GM21526 (cell line): ENCODE results near the gene C2orf72.
"Not testable (repeated sequence)": the region's sequence is repeated elsewhere in the genome, so short reads cannot be mapped to it uniquely, and the experiment has no call there.

Source experiments
- ATAC-seq: cut with Tn5 transposase; IDR thresholded peaks from one replicate; pipeline ENCODE4 v1.9.1; 2021; ENCODE audit warnings: moderate library complexity; ENCODE audit not compliant: unreplicated experiment, low FRiP score

Gene C2orf72

DNA sequence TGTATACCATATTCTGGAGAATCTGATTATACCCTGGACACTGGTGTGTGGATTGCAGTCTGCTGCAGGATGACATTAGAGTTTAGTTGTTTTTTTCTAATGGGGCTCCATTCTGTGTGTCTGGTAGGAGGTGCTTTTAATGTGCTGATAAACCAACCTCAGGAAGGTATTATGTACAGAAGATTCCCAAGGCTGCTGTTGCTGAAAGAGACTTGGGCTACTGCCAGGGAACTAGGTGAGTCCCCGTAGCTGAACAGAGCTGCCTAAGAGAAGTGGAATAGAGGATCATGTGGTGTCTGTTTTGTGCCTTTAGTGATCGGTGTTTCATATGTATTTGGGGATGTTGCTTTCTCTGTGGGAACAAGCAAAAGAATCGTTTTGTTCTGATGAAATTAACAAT, 24.9 kb upstream of the C2orf72 start:
- ATAC-seq = no peak

DNA sequence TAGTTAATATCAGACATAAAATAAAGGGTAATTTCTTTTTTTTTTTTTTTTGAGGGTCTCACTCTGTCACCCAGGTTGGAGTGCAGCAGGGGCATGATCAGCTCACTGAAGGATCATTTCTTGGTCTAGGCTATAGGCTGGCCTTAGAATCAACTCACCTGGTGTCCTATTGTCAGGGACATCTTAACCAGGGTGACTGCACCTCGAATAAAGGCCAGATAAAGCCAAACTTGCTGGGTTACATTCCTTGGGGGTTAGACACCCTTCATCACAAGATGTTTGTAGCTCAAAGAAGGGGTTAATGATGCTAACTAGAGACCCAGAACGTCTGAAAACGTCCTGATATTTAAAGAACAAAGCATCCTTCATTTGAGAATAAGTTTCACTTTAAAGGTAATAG, 23.5 kb upstream of the C2orf72 start:
- no peak for ATAC-seq

DNA sequence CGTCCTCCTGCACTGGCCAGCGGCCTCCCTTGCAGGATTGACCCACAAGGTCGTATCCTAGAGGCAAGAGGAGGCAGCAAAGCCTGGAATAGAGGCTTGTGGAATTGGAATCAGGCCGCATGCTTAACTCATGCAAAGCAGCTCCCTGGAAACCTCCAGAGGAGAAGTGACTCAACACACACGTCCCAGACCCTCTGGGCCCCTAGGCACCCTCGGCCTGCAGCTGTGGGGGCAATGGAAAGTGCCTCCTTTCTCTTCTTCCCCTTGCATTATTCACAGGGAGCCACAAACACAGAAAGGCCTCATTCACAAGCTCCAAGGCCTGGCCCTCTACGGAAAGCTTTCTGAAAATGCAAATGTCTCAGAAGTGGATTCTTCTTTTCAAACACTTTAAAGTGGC, 21.8 kb upstream of the C2orf72 start:
- ATAC-seq = no peak

DNA sequence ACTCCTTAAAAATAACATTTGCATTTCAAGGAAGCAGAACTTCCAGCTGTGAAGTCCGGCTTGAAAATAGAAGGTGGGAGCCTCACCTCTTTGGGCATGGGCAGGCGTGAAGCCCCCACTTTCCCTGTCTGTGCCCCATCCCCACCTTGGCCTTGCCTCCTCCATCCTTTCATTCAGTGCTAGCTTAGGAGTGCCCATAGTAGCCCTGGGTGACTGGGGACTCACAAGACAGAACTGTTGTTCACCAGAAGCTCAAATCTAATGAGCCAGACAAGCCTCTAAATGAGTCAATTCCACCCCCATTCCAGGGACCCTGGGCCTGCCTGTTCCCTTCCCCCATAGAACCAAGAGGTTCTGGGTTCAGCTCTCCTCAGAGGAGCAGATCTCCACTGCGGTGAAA, 21.4 kb upstream of the C2orf72 start:
- ATAC-seq = no peak

DNA sequence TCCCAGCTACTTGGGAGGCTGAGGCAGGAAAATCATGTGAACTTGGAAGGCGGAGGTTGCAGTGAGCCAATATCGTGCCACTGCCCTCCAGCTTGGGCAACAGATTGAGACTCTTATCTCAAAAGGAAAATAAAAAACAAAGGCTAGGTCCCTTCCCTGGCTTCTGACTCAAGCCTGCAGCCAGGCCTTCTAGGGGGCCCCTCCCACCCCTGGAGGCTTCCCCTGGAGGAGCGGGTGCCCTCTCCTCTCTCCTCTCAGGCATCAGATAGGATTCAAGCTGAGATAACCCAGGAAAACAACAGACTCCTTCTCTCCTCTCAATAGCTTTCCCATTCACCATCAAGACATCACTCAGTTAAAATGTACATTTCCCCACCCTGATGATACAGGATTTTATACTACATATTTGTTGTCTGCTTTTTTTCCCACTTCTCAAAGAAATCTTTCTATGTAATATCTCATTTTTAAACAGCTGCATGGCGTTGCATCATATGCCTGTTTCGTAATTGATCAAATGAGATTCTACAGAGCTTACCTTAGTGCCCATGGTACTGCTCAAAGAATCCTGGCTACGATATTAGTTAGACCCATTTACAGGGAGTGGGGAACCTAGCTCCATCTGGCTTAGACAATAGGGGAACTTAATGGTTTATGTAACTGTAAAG, 20.6 kb upstream of the C2orf72 start:
- ATAC-seq = no peak

DNA sequence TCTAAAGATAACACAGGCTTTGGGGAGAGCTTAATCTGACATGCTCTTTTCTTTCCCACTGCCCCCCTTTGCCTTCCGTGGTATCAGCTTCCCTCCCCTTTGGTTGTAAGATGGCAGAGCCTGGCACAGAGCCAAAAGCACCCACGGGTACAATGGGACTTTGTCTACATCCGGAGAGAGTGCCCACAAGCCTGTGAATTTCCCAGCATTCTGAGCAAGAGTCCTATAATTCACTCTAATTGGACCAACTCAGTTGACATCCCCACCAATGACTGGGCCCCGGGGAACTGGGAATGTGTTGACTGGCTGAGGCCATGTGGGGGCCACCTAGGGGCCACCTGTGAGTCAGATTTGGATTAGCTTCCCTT, 20.1 kb upstream of the C2orf72 start:
- no peak for ATAC-seq

DNA sequence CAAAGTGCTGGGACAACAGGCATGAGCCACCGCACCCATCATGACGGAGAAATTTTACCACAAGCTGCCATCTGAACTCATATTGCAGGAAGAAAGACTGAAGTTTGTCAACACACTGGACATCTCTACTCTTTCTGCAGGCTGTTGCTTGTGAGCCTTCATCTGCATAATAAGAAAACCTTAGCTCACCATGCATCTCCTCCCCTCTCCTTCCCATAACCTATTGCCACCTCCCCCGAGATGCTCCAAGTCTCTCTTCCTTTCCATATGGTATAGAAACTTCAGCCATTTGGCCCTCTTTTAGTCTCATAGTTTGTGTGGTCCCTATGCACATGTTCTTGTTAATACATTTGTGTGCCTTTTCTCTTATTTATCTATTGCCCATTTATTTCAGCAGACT, 19.1 kb upstream of the C2orf72 start:
- ATAC-seq = no peak

DNA sequence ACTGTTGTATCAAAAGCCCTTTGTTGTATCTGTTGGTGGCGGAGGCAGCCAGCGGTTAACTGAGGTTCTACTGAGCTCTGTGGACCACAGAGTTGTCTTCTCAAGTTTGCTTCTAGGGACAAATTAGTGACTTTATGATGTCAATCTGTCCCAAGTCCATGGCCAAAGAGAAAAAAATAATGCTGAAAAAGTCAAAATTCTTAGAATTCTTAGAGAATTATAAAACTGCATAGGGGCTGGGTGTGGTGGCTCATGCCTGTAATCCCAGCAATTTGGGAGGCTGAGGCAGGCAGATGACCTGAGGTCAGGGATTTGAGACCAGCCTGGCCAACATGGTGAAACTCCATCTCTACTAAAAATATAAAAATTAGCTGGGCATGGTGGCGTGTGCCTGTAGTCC, 12.3 kb upstream of the C2orf72 start:
- ATAC-seq = not testable (repeated sequence)

DNA sequence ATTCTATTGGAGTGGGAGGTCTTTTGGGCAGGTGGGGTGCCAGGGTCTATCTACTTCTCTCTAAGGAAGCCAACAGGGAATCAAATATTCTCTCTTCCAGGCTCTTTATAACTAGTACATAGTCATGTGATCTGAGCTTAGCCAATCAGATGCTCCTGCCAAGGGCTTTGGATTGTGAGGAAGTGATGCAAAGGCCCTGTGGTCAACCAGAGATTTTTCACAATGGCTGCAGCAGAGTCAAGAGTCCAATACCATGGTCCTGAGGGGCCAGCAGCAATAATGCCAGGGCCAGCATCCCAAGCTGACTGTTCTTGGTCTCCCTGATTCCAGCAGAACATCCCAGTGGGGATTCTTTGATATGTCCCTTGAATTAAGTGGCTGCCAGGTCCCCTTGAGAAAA, 8.4 kb upstream of the C2orf72 start:
- ATAC-seq = no peak

DNA sequence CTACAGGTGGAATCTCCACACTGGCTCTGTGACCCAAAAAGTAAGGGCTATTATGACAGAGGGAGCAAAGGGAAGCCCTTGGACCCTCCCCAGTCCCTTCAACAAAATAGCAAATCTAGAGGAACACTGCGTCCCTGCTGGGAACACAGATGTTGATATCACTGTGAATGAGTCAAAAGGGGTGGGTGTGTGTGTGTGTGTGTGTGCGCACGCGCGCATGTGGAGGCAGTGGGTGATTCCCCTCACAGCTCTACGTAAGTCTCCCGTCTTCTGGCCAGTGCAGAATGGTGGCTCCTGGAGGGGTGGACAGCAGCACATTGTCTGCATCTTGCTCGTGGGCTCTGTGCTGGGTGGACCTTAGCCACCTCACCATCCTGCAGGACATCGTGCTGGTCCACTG, 7.8 kb upstream of the C2orf72 start:
- ATAC-seq = no peak

DNA sequence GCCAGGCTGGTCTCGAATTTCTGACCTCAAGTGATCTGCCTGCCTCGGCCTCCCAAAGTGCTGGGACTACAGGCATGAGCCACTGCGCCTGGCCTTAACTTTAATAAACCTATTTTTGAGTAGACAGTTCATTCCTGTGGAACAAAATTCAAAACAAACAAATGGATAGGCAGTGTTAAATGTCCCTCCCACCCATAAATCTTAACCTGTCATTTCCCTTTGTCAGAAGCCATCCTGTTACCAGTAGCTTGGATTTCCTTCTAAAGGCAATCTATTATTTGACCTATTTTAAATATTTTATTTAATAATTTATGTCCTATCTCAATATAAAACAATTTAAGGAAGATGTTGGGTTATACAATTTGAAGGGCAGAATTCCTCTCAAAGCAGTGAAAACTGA, 6.6 kb upstream of the C2orf72 start:
- no peak for ATAC-seq

DNA sequence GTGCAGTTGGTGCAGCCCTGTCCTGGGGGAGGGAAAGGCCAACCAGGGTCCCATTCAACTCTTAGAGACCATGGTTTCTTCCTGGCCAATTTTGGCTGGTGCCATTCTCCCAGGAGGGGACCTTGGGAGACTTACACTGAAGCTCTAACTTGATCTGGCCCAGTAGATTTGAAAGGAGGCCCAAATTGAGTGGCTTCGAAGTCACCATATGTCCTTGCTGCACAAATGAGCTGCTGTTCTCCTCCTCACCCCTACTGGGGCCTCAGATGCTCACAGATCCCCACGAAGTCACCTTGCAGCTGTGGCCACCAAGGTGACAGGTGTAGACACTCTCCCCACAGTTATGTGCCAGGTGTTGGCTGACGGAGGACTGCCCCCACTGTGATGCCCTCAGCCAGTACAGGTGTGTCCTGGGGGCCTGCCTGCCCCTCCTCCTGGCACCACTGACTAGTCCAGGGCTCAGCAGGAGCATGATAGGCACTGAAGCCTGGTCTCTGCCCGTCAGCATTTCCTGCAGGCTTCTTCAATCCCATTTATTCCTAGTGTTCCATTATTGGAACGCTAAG, 4.7 kb upstream of the C2orf72 start:
- no peak for ATAC-seq

DNA sequence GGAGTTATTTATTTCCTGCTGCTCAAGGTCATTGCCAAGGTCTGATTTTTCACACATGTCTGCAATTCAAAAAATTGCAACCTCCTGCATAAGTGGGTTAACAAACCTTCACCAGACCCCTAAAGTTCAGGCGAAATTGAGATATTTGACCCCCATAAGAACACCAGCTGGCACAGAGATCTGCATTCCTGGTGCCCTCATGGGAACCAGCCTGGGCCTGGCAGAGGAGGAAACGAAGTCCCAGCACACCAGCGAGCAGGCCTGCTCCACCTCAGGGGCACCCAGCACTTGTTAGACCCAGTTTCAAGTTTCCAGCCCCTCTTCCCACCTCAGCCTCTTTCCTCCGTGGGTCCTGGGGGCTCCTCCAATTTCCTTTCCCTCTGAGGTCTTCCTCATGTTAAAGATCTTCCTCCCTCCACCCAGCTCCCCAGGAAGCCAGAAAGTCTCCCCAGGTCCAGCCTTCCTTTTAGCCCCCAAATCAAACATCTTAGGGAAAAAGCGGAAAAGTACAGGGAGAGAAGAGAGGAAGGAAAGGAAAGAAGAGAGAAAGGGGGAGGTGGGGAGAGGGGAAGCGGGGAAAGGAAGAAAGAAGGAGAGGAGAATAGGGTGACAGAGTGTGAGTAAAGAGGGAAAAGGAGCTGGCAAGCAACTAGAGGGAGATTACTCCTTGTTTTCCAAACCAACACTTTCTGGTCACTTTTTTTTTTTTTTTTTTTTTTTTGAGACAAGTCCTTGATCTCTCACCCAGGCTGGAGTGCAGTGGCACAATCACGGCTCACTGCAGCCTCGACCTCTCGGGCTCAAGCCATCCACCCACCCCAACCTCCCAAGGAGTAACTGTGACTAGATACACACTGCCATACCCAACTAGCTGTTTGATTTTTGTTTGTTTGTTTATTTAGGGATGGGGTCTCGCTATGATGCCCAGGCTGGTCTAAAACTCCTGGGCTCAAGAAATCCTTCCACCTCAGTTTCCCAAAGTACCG, 3.9 kb upstream of the C2orf72 start:
- ATAC-seq = no peak

DNA sequence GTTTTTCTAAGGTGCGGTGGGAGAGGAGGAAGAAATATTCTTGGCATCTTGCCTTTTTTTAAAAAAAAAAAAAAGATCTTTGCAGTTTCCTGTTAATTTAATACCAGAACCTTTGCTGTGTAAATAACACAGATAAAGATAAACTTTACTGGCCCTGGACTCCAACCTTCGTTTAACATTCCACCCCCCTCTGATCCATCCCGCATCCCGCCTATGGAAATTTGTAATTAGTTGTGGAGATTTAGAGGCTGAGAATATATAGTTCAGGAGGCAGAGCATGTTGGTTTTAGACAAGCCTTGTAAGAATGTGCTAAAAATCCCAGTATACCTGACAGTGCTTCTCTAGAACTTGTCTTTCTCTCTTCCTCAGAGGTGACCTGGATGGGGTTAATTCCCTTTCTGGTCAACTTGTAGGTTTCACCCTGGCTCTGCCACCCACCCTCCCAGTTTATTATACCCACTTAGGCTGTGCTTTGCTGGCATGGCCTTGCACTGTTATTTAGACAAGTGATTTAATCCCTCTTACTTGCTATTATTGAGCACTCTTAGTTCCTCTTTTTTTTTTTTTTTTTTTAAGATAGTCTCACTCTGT, 2.9 kb upstream of the C2orf72 start:
- no peak for ATAC-seq

DNA sequence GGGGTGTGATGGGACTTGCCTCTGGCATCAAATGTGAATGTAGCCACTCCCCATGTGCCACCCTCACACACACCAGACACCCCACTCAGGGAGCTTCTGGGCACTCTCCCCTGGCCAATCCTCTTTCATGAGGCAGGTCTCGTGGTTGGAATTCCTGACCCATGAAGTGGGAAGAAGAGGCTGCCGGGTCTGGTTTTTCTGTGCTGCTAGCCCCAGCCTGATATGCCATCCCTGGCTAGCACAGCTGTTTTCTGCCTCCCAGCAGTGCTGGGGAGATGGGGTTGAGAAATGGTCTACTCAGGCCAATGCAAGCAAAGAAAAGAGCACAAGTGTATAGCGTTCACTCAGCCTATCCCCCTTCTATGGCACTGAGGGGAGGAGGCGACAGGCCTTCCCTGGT, 1.2 kb upstream of the C2orf72 start:
- ATAC-seq = no peak

DNA sequence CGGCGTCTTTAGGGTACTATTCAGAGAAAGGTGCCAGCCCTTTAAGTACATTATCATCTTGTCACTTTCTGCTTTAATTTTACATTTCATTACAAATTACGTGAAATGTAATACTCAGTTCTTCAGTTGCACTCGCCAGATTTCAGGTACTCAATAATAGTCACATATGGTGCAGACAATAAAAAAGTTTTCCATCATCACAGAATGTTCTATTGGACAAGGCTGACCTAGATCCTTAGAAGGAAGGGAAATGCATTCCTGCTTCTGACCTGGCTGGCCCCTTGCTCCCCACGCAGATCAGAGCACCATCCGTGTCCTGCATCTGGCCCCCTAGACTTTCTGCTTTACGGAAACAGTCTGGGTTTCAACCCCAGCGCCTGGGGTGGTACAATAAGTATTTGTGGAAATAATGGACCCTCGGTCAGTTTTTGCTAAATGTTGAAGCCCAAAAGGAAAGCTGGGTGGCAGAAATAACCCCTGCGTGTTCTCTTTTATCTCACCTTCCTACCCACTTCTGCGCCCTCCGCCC, 681 bp upstream of the C2orf72 start:
- no peak for ATAC-seq

DNA sequence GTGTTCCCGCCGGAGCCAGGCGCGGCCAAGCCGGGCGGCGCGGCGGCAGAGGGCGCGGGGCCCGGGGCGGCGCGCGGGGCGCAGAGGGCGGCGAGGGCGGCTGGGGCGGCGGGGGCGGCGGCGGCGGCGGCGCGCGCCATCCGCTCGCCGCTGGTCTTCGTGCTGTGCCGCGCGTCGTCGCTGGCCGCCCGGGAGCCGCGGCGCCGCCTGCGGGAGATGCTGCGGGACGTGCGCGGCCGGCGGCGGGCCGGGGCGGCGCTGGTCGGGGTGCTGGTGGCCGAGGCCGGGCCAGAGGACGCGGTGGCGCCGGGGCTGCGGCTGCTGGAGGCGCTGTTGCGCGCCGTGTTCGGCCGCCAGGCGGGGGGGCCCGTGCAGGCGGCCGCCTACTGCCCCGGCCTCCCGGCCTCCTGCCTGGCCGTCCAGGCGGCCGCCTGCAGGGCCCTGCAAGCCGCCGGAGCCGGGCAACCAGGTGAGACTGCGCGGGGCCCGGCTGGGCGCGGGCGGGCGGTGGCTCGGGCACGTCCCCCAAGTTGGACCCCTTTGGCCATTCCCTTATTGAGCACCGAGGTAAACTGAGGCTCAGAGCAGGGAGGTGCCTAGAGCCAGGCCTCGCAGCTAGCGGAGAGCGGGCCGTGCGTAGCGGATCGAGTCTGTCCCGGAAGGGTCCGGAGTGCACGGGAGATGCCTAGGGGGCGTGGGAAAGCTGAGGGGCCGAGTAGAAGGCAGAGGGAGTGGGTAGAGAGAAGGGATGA, 584 bp downstream of the C2orf72 start:
- ATAC-seq = no peak

DNA sequence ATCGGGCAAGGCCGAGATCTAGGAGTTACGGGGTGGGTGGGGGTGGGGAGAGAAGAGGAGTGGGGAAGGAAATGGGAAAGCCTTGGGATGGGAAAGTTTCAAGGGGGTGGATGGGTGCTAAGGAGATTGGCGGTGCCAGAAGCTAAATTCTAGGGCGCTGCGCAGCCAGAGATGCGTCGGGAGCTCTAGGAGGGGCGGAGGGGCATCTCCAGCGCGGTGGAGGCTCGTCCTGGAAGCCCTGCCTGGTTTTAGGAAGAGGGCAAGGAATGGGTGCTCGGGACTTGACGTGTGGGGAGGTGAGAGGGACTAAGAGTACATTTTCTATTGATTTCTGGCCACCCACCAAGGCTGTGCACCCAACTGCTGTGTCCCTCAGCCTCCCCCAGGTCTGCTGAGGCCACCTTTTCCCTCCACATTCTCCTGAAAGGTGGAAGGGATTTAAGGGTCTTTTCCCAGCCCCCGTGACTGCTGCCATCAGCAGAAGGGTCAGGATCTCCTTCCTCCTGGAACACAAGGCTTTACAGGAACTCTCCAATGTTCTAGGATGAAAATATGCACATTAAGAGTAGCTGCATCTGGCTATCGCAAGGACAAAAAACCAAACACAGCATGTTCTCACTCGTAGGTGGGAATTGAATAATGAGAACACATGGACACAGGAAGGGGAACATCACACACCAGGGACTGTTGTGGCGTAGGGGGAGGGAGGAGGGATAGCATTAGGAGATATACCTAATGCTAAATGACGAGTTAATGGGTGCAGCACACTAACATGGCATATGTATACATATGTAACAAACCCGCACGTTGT, 1.4 kb downstream of the C2orf72 start:
- ATAC-seq = no peak

DNA sequence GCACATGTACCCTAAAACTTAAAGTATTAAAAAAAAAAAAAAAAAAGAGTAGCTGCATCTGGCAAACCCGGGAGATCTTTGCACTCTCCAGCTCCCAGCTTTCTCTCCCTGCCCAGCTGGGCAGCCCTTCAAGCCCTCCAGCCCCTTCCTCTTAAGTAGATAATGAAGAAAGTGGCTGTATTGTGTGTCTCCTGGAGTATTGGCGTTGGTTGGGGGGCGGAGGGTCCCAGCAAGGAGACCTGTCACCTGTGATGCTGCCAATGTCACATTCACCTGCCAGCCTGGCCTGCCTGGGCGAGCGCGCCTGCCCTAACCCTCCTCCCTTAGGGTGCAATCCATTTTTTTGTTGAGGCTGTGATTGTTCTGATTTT, 2.0 kb downstream of the C2orf72 start:
- ATAC-seq = no peak
